Bronchial epithelial cell (primary cell): ENCODE data around the gene NDEL1. TPM values are rescaled to one million over a fixed set of nuclear protein-coding genes. Genes with fewer than 3 reads are reported as not detected.

ENCODE experiments used
- DNase-seq: peaks from one replicate; pipeline ENCODE4 v3.0.0-alpha.2; 2010; ENCODE audit warnings: low read depth
- FAIRE-seq: peaks from 2 replicates; lab custom pipeline; 2011; peaks lifted over from hg19 to GRCh38; lab: Jason Lieb, UNC
- H3K27me3 ChIP-seq: 2 replicates; pipeline ENCODE4 v1.5.1; 2011; ENCODE audit warnings: low read length; ENCODE audit not compliant: control insufficient read depth, insufficient read depth
- H3K36me3 ChIP-seq: 2 replicates; pipeline ENCODE4 v1.5.1; 2011; ENCODE audit warnings: low read length; ENCODE audit not compliant: control insufficient read depth, insufficient read depth
- H3K4me3 ChIP-seq: 2 replicates; pipeline ENCODE4 v1.5.1; 2011; ENCODE audit warnings: mild to moderate bottlenecking, low read depth, low read length, control low read depth
- total RNA-seq: library from RNA; depleted of rRNA; stranded (reverse); fragments of >200 nt; gene quantifications from 2 replicates; pipeline ENCODE4 v1.2.1, GENCODE V29; 2014
- TF ChIP-seq, protein P1 (sequence below): IDR thresholded peaks from 2 replicates; pipeline ENCODE4 v1.5.1; 2011; ENCODE audit warnings: mild to moderate bottlenecking, moderate library complexity, low read length, control low read depth, inconsistent platforms; ENCODE audit not compliant: insufficient read depth, severe bottlenecking

NDEL1 gene
- total RNA-seq, 1 donor from 2014 or later = 47.1 TPM

DNA sequence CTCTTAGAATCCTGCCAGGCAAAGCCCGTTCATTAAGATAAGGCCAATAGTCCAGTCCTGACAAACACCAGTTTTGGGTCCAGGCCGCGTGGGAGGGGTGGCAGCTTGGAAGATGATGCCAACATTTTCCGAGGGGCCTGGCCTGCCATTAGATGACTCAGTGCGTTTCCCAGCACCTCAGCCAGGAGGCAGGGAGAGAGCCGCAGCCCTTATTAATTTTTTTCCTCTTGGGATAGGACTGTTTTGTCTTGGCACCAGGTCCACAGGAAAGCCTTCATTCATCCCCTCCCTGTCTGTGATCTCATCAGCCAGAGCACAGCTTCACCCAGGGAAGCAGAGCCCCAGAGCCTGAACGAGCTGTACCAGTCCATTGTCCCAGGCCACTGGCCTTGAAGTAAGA, 4.7 kb upstream of the NDEL1 start:
- Histone ChIP-seq H3K4me3 (no peak overlapping the region), H3K36me3 (no peaks in the 10 kb centered on the region), H3K27me3 (no peaks in the 10 kb centered on the region)
- TF ChIP-seq, protein P1, sequence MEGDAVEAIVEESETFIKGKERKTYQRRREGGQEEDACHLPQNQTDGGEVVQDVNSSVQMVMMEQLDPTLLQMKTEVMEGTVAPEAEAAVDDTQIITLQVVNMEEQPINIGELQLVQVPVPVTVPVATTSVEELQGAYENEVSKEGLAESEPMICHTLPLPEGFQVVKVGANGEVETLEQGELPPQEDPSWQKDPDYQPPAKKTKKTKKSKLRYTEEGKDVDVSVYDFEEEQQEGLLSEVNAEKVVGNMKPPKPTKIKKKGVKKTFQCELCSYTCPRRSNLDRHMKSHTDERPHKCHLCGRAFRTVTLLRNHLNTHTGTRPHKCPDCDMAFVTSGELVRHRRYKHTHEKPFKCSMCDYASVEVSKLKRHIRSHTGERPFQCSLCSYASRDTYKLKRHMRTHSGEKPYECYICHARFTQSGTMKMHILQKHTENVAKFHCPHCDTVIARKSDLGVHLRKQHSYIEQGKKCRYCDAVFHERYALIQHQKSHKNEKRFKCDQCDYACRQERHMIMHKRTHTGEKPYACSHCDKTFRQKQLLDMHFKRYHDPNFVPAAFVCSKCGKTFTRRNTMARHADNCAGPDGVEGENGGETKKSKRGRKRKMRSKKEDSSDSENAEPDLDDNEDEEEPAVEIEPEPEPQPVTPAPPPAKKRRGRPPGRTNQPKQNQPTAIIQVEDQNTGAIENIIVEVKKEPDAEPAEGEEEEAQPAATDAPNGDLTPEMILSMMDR = no peak
- DNase-seq = no peak
- no peak for FAIRE-seq

DNA sequence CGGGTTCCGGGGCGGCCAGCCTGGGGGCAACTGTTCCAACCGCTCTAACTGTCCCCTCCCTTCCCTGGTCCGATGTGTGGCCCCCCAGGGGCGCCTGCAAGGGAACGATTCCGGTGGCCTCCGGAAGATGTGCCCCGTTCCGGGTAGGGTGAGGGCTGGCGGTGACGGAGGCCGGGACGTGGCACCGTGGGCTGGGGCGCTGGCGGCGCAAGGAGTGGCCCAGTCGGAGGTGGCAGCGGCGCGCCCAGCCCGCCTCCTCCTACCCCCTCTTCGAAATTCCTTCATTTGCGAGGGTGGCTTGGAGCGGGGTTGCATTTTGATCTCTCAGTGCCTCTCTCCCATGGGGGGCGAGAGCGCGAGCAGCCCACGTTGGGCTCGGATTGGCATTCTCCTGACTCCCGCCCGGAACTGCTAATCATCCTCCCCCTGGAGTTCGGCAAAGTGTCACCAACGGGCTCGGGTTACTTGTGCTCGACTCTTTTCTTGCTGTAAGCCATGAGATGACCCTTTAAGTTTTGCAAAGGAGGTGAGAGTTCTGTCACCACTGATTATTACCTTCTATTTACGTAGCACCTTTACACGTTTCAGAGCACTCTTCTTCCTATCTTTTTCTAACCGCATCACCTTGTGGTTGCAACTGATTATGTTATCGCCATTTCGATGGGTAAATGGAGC, 622 bp downstream of the NDEL1 start:
- FAIRE-seq (no peak), DNase-seq (peak; percentile 40)
- peaks cover 2% of the 10 kb centered on the region for H3K36me3 ChIP-seq
- no peaks in the 10 kb centered on the region for H3K27me3 ChIP-seq
- H3K4me3 ChIP-seq = peak overlapping the region; percentile 92
- TF ChIP-seq, protein P1 = no peak

DNA sequence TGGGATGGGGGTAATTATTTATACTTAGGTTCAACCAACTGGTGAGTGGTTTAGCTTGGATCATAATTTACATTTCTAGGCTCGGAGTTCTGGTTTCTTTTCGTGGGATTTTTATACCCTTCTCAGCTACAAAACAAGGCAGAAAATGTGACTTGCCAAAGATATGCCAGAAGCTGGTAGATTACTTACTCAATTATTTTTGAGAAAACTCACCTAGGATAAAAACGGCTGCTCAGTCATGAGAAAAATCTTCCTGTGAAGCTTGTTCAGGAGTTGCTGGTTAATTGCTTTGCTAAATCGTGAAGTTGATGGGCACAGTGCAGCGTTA, 1.1 kb downstream of the NDEL1 start:
- TF ChIP-seq, protein P1 = no peak
- H3K36me3 ChIP-seq = peaks cover 2% of the 10 kb centered on the region
- peak overlapping the region; percentile 92 for H3K4me3 ChIP-seq
- H3K27me3 ChIP-seq = no peaks in the 10 kb centered on the region
- DNase-seq (no peak), FAIRE-seq (no peak)

DNA sequence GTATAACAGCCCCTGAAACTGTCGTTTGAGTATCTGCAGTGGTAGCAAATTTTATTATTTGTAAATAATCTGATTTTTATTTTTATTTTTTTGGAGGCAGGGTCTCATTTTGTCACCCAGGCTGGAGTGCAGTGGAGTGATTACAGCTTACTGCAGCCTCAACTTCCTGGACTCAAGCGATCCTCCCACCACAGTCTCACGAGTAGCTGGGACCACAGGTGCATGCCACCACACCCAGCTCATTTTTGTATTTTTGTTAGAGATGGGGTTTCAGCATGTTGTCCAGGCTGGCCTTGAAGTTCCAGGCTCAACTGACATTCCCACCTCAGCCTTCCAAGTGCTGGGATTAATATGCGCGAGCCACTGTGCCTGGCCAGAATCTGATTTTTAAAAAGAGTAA, 2.8 kb downstream of the NDEL1 start:
- no peak overlapping the region for H3K4me3 ChIP-seq
- TF ChIP-seq, protein P1 = no peak
- no peak for FAIRE-seq
- no peaks in the 10 kb centered on the region for H3K27me3 ChIP-seq
- peaks cover 2% of the 10 kb centered on the region for H3K36me3 ChIP-seq
- DNase-seq = no peak

DNA sequence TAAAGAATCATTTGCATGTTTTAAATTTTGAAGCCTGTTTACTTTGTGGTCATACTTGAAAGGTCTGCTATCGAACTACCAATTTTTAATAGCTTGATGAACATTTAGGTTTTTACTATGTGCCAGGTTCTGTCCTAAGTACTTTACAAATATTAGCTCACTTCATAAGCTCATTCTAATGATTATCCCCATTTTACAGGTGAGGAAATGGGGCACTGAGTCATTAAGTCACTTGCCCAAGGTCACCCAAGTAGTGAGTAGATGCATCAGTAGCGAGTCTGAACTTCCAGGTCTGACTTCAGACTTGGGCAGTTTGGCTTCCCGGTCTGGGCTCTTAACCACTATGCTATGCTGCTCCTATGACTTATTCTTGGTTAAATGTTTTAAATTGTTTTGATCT, 4.0 kb downstream of the NDEL1 start:
- no peak overlapping the region for H3K4me3 ChIP-seq
- TF ChIP-seq, protein P1 = no peak
- DNase-seq (no peak), FAIRE-seq (no peak)
- peaks cover 4% of the 10 kb centered on the region for H3K36me3 ChIP-seq
- no peaks in the 10 kb centered on the region for H3K27me3 ChIP-seq

DNA sequence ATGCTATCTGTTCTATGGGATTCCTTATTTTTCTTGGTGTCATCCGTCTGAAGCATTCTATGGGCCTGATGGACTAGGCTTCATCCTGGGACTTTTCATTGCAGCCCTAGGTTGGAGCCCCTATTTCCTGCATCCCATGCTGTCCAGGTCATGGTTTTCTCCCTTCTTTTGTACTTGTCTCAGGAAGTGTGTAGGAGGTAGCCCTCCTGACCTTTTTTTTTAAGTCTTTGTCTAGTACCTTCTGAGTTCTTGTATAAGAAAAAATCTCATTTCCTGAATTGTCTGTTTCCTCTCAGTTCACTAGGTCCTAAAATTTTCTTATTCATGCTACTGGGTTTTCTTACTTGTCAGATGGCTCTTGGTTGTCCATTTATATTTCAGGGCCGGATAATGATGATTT, 6.0 kb downstream of the NDEL1 start:
- H3K36me3 ChIP-seq = peaks cover 11% of the 10 kb centered on the region
- DNase-seq = no peak
- TF ChIP-seq, protein P1 = no peak
- H3K4me3 ChIP-seq = no peak overlapping the region
- no peaks in the 10 kb centered on the region for H3K27me3 ChIP-seq
- FAIRE-seq = no peak
